Stimulated activated CD8-positive, alpha-beta memory T cell treated with anti-CD3 and anti-CD28 coated beads, Interleukin-7, amount 100 ng/mL, for 24 hours (primary cell): Measurements from ENCODE around the gene IFFO2.

ENCODE experiments used
- DNase-seq: peaks from one replicate; pipeline ENCODE4 v3.0.0-alpha.2; 2020; ENCODE audit warnings: low read depth

The IFFO2 gene

GRCh38 chr1:18956193-18957135, at the start of gene IFFO2:
Gene IFFO2, minus strand, starts transcription at chr1:18956676. Its CDS starts 344 bp downstream, at chr1:18956332.
- peak; percentile 98 for DNase-seq

GRCh38 chr1:19006000-19006399, 49.5 kb upstream of the IFFO2 start:
- no peak for DNase-seq

GRCh38 chr1:19003371-19004290, 47.2 kb upstream of the IFFO2 start:
- no peak for DNase-seq

- no peak for DNase-seq
Measured at GRCh38 chr1:19000065-19000464, 43.6 kb upstream of the IFFO2 start.

GRCh38 chr1:18999359-18999758, 42.9 kb upstream of the IFFO2 start:
- no peak for DNase-seq

GRCh38 chr1:18998016-18998724, 41.7 kb upstream of the IFFO2 start:
- no peak for DNase-seq

- no peak for DNase-seq
Measured at GRCh38 chr1:18997508-18997907, 41.0 kb upstream of the IFFO2 start.

- no peak for DNase-seq
Measured at GRCh38 chr1:18996548-18997177, 40.2 kb upstream of the IFFO2 start.

GRCh38 chr1:18994381-18994780, 37.9 kb upstream of the IFFO2 start:
- DNase-seq, result no peak

GRCh38 chr1:18992646-18993045, 36.2 kb upstream of the IFFO2 start:
- DNase-seq, result no peak

- no peak for DNase-seq
Measured at GRCh38 chr1:18991585-18991984, 35.1 kb upstream of the IFFO2 start.

- DNase-seq, result no peak
Measured at GRCh38 chr1:18989896-18990295, 33.4 kb upstream of the IFFO2 start.

- no peak for DNase-seq
Measured at GRCh38 chr1:18989176-18989799, 32.8 kb upstream of the IFFO2 start.

GRCh38 chr1:18981242-18981641, 24.8 kb upstream of the IFFO2 start:
- DNase-seq, result no peak

GRCh38 chr1:18978706-18979105, 22.2 kb upstream of the IFFO2 start:
- DNase-seq, result no peak

GRCh38 chr1:18977428-18977827, 21.0 kb upstream of the IFFO2 start:
- DNase-seq, result no peak

- DNase-seq, result no peak
Measured at GRCh38 chr1:18976096-18976495, 19.6 kb upstream of the IFFO2 start.

- DNase-seq, result no peak
Measured at GRCh38 chr1:18974606-18975005, 18.1 kb upstream of the IFFO2 start.

- DNase-seq, result no peak
Measured at GRCh38 chr1:18974005-18974404, 17.5 kb upstream of the IFFO2 start.

GRCh38 chr1:18973446-18973955, 17.0 kb upstream of the IFFO2 start:
- no peak for DNase-seq

GRCh38 chr1:18972991-18973390, 16.5 kb upstream of the IFFO2 start:
- DNase-seq, result no peak
